ENCODE data around the gene SLC4A5.
"Not testable (repeated sequence)": the region's sequence is repeated elsewhere in the genome, so short reads cannot be mapped to it uniquely, and the experiment has no call there.

SLC4A5 gene

DNA sequence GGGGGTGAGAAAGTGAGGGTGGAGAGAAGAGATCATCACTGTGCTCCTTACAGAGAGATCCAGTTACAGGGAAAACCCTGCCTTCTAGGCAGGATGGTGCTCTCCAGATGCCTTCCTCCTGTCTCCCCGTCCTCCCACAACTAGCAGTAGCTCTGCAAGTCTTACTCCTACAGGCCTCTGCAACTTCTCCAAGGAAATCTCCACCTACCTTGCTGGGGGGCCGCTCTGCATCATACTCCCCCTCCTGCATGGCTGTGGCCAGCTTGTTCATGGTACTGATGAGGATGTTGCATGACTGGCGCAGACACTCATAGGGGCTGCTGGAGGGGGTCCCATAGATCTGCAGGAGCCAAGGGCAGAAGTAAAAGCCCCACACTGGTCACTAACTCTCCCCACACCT lies 22.8 kb upstream of the SLC4A5 start:
- DNase-seq = no peak

DNA sequence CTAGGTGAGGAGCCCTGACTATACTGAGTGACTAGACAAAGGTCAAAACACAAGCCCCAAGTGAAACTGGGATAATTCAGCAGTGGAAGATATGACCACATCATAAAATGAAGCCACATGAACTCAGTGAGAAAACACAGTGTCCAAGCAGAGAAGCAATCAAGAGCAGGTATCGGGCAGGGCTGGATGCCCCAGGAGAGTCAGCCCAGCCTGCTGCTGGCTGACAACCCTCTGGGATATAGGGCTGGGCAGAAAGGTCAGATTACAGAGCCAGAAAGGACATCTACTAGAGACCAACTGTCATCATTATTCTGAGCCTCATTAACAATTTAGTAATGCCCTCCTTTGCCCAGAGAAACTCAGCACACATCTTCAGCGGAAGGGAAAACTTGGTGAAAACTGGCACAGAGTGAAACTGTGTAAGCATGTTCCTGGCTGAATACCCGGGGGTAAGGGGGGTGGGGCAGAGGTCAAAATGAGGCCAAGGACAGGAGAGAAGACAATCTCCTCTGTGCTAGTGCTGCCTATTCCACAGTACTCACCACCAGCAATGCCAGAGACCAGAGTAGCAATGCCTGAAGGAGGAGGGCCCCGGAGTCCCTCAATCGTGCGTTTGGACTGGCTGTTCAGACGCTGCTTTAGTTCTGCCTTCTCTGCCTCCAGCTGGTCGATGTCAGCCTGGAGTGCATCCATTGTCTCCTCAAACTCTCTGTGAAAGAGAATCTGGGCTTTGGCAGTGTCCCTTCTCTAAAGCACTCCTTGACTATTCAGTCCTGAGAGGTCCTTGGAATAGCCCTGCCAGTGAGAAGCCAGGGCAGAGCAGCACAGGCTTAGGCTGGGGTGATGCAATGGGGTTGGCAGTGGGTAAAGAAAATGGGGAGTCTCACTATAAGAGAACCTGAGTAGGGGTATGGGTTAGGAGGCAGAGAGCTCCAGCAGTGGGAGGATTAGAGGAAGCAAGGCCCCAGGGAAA lies 21.6 kb upstream of the SLC4A5 start:
- no peak for DNase-seq

DNA sequence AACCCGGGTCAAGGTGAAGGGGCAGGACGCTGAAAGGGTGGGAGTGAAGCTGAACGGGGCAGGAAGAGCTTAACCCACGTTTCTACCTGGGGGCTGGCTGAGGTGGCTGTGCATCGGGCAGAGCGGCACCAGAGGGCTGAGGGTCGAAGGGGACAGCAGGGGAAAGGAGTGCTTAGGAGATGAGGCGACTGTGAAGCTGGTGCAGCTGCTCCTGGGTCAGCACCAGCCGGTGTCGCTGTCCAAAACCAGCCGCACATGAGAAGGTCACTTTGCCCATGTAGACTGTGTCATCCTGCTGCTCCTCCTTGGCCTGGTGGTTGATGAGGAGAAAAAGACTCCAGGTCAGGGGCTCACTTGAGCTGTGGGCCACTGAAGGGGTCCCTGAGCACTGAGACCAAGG lies 18.1 kb upstream of the SLC4A5 start:
- no peak for DNase-seq

DNA sequence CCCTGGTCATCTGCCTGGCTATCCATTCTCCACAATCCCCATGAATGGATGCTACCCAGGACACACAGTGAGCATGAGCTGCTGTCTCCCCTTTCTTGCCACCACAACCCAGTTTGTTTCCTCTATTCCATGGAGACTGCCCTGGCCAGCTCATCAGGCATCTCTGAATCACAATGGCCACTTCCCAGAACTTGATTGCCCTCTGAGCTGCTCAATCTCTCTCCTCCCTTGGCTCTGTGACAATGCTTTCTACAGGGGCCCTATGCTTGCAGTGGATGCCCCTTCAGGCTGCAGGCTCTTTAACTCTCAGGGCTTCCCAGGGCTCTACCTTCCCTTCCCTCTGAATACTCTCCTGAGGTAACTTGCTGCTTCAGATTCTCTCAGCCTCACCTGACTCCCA lies 14.4 kb upstream of the SLC4A5 start:
- DNase-seq = no peak

DNA sequence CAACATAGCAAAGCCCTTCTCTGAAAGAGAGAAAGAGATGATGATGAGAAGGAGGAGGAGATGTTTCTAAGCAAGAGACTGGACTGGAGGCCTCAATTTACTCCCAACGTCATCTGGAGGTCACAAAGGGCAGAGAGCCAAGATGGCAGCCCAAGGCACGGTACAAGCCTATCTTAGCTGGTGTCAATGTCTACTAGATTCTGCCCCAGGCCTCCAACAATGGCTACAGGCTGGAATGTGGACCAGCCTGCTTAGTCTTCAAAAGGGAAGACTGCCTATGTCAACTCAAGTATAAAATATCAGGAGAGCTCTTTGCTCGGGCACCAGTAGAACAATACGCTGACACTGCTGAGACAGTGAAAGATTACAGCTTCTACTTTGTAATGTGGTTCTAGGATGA lies 6.7 kb upstream of the SLC4A5 start:
- DNase-seq = no peak

DNA sequence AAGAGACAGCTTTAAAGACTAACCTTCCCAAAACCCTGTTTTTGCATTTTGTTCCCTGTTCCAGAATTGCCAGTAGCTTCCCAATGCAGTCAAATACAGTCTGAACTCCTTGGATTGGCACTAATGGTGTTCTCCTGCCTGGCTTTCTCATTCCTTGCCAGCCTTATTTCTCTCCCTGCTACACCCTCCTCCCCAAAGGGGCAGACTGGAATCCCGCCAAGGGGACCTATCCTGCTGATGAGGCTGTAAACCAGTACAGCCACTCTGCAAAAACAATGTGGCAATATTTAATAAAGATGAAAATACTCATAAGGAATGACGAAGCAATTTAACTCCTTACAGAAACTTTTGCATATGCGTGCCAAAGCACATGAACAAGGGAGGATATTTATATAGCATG lies 4.5 kb upstream of the SLC4A5 start:
- no peak for DNase-seq

DNA sequence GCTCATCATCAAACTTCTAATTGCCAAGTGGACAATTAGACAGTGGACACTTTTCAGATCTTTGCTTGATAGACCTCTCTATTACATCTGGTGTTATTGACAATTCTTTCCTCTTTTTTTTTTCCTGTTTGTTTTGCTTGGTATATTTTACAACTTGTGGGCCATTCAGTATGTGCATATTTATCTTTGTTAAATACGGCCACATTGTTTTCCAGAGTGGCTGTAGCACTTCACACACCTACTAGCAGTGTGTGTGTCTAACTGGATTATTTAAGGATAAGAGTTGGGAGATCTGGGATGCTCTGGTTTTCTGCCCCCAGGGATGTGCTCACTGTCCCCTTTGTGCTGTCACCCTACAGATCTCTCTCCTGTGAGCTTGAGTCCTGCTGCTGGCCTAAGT lies 4.1 kb upstream of the SLC4A5 start:
- DNase-seq = no peak

DNA sequence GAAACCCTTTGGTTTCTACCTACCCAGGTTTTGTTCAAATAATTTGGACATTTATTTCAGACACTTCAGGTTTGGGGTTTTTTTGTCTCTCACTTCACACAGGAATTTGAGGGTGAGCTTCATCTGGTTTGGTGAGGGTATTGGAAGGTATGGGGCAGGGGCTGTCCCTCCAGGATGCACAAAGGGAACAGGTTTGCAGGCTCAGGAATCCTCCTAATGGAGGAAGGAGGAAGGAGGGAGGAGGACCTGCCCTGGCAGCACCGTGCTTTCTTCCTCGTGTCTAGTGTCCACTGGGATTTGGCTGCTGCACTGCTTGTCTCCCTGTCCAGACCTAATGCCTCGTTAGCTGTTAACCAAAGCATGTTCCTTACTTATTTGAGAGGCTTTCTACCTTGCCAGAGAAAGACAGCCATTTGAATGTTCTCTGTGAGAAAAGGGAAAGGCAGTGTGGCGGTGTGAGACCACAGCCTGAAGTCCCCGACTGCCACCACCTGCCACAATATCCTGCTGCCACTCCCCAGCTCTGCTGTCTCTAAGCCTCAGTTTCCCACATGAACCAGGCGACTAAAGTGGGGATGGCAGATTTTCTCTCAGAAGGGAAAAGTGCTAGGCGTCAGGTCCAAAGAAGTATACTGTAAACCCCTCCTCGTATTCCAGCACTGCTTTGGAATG lies 2.2 kb upstream of the SLC4A5 start:
- no peak for DNase-seq

DNA sequence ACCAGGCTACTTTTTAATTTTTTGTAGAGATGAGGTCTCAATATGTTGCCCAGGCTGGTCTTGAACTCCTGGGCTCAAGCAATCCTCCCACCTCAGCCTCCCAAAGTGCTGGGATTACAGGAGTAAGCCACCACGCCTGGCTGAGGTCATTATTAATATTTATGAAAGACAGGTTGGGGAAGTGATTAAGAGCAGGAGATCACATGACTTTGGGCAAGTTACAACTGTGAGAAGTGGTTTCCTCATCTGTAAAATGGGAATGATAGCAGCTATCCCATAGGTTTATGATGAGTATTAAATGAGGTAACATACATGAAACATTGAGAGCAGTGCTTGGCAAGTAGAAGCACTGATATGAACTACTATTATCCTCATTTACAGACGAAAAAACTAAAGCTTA lies 7.0 kb downstream of the SLC4A5 start:
- not testable (repeated sequence) for DNase-seq

DNA sequence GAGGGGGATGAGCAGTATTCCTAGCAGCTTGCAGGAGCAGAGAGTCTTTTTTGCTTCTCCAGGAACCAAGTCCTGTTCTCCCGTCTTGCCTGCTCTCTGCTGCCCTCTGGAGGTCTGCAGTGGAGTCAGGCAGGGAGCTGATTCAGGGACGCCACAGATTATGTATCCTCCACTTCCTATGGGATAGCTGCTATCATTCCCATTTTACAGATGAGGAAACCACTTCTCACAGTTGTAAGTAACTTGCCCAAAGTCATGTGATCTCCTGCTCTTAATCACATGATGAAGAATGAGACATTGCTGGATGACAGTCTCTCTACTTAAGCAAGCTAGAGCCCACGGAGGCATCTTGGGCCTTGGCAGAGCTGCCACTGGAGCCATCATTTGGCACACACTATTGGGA lies 8.3 kb downstream of the SLC4A5 start:
- DNase-seq = peak; percentile 38

DNA sequence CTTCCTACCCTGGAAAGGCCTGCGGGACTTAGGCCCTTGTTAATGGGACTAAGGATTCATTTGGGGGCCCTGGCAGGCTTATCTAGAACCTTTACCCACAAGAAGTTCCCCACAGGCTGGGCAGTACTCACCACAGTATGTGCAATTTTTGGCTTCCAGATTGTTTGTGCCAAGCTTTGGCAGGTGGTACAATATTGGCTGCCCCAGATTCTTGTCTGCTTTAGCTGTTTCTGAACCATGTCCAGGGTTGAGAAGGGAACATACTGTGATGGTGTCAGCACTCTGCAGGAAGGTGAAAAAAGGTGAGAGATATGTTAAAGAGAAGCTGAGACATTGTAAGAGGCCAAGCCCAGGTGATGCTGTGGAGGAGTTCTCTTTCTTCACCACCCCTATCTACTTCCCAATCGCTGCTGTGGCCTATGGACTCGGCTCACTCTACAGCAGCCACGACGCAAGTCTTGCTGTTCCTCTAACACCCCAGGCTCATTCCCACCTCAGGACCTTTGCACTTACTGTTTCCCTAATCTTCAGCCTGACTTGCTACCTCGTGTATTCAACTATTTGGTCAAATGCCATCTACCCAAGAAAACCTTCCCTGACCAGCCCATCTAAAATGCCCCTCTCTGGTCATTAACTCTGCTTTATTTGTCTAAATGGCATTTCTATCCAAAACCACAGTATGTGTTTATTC lies 9.2 kb downstream of the SLC4A5 start:
- DNase-seq = no peak

DNA sequence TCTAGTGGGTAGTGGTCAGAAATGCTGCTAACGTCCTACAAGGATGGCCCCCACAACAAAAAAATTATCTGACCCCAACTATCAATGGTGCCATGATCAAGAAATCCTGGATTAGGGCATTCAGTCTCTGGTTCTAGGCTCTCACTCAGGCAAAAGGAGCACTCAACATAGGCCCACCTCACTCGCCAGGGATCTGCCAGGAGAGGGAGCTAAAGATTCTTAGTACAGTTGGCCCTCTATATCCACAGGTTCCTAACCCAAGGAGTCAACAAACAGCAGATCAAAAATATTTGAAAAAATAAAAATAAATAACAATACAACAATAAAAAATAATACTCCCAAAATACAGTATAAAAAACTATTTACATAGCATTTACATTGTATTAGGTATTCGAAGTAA lies 10.0 kb downstream of the SLC4A5 start:
- peak; percentile 39 for DNase-seq

DNA sequence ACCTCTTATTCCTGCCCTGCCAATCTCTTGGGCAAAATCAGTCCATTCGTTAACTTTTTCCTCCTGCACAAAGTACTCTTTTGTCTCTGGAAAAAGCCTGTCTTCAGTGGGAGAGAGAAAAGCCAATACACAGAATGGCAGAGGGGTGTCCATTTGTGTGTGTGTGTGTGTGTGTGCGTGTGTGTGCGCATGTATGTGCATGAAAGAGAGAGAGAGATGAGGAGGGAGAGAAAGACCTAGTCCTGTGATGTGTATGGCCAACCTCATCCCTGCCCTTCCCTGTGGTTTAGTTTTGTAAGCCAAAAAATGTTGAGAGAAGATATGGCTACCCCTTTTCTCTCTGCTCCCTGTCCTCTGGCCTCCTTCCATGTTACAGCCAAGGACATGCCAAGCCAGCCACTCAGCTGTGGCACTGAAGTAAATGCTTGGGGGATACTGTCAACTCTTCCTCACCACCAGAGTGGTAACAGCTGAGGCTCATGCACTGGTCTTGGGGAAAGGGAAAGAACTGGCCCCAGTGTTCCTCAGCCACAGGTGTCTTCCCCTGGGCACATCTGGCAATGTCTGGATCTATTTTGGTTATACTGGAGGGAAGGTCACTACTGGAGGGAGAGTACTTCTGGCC lies 10.6 kb downstream of the SLC4A5 start:
- DNase-seq = no peak

DNA sequence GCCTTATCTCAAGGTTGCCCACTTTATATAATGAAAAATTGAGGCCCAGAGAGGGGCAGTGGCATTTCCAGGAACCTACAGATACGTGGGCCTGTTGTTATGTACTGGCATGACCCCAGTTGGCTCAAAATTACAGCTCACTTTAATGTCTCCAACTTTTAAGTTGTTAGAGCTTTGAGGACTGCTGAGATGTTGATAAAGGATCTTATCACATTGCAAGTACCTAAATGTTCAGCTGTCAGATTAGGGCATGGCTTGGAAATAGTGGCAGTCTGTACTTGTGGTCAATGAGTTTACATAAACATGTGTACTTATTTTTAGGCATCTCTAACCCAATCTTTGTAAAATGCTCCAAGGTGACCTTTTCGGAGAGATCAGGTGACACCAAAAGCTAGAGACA lies 14.6 kb downstream of the SLC4A5 start:
- DNase-seq = no peak

DNA sequence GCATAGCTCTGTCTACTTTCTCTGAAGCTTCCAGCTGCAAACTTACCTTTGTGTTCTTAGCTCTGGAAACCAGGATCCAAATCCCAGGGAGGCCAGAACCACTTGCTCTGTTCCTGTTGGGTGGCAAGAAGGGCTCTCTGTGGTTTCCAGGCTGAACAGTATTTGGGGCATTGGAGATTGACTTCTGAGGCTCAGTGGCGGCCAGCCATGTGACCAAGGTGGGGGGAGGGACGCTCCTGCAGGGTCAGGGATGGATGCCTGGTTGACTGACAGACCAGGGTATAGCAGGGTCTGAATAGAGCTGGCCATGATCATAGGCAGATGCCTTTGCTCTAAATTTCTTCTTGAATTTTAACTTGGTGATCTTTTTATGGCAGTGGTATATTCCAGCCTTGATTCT lies 15.1 kb downstream of the SLC4A5 start:
- no peak for DNase-seq

DNA sequence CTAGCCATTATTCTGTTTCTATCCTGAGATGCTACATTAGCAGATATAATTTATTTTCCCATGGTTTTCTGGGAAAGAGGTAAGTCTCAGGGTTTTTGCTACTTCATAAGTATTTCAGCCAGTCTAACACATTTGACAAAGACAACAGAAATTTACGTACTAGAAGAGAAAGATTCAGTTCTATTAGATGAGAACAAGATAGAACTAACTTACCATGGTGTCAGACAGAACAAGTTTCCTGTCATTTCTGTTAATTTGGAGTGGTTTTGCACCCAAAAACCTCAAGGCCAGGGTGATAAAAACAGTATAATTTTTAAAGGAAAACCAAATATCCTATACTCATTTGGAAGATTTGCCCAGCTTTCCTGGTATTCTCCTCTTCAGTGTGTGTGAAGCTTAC lies 15.6 kb downstream of the SLC4A5 start:
- DNase-seq = no peak

DNA sequence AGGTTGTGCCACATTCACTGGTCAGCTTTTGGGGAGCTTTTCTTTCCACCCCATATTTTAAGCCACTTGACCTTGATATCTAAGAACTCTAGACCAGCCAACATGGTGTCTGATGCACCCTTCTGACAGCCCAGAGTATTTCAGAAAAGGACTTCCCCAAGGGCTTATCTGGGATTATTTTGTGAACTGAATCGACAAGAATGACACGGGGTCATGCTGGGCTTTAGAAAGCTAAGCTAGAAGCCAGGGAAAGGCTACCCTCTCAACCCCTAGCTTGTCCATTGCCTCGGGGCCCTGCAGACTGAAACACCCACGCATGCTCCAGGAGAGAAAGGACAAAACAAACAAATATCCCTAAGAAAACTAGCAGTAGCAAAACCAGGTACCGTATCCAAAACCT lies 16.0 kb downstream of the SLC4A5 start:
- DNase-seq = no peak

DNA sequence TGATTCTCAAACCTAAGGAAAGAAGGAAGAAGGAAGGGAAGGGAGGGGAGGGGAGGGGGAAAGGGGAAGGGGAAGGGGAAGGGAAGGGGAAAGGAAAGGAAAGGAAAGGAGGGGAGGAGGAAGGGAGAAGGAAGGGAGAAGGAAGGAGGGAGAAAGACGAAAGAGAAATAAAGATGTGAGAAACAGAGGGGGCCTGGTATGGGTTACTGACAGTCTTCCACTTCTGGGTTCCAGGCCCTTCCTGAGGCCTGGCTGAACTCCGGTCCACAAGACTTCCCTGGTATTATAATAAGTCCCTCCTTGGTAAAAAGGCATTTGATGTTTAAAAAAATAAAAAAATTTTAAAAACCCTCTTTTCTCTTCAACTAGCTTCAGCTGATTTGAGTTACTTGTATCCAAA lies 17.4 kb downstream of the SLC4A5 start:
- DNase-seq = no peak

DNA sequence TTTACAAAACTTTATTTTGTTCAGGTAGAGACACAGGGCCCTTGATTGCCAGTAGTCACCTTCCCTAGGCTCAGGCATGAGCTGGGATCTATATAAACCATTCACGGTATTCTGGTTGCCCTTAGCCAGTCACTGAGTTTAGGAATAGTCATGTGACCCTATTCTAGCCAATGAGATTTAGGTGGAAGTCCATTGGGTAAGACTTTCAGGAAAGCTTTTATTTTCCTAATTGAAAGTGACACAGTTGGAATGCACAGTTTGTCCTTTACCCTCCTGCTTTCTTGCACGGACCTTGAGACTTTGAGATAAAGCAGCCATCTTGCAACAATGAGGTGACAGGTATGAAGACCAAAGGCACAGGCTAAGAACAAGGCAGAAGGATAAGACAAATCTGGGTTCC lies 21.5 kb downstream of the SLC4A5 start:
- DNase-seq = no peak

DNA sequence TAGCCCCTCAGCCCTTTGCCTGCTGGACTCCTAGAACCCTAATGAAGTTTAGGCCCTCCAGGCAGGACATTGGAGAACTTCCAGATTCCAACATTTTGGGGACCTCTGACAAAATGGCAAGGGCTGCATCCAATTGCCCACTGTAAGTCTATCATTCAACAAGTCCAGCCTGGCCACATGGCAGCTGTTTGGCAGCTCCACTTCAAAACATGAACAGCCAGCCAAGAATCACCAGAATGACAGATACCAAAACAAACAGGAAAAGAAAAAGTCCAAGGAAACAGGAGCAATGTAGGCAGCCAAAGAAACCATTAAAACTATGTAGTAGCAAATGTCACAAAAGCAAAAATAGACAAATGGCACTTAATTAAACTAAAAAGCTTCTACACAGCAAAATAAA lies 25.5 kb downstream of the SLC4A5 start:
- DNase-seq = no peak

DNA sequence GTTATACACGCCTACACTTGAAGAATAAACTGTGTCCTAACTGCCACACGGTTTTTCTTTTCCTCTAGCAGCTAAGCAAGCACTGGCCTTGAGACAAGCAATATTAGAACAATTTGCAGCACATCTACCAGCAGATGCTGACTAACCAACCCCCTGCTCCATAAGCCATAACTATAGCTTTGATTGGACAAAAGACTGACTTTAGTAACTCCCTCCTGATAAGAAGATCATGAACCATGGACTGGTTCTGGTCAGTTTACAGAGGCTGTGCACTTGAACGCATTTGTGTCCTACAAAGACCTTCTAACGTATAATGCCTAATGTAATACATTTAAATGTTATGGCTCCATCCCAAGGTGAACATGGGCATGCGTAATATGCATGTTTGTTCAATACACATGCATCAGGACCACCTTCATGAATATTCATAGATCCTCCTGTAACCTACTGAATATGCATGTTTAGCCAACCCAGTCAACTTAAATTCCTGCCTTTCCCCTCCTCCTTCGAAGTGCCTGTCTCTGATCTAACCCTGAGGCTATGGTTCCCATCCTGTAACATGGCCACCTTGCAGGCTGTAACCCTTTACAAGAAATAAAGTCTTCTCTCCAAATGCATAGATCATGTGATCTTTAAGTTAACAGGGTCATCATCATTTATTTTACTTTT lies 26.5 kb downstream of the SLC4A5 start:
- DNase-seq = no peak

DNA sequence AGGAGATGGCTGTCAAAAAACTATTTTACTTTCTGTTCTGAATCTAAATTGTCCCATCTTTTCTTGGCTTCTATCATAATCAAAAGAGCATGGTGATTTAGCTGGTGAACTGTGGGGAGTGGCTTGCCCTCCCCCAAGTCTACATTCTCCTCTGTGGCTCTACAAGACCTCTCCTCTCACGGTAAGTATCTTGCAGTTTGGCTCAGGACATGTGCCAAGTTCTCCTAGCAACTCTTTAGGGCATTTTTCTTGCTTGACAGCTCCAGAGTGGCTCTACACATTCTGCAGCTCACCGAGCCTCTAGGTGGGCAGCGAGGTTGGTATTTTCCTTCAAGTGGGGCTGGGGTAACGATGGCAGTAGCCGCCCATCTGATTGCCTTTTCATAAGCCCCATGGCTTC lies 29.1 kb downstream of the SLC4A5 start:
- no peak for DNase-seq

DNA sequence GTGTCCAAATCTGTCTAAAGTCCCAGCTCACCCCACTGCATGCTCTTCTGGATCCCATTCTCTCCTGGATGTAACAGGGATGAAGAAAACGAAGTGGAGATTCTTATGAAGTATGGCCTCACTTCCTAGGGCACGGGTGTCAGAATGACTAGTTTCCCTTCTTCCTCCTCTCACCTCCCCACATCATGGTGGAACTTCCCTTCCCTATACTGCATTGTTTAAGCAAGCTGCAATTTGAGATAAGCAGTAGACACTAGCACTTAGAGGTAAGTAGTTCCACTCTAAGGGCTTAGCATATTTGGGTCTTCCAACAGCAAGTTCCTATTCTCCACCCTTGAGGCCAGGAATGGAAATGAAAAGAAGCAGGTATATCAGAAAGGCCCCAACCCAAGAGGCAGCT lies 29.7 kb downstream of the SLC4A5 start:
- DNase-seq = no peak
